Measurements from ENCODE around the gene CRISP2. TPM values are rescaled to one million over a fixed set of nuclear protein-coding genes. Genes with fewer than 3 reads are reported as not detected.

The CRISP2 gene
- total RNA-seq, 1 donor from 2014 or later, result 9.8 TPM

DNA sequence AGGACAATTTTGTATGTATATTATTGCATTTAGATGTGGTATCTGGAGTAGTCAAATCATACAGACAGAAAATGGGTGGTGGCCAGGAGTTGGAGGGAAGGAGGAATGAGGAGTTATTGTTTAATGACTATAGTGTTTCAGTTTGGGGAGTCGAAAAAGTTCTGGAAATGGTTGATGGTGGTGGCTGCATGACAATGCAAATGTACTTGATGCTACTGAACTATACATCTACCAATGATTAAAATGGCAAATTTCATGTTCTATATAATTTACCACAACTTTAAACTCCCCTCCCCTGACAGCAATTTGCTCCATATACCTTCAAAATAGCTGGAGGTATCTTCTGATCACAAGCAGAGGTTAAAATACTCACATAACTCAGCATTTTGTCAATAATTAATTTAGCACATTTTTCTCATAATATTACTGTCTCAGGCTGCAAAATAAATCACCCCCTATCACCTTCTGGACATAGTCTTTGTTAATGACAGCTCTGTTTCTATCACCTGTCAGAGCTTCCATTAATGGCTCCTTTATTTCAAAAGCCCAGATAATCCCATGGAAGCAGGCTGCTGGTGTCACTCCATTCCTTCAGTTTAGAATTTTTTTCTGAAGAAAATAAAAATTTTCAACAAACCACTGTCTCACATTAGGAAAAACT lies 51.0 kb downstream of the CRISP2 start:
- no peak for DNase-seq (ENCODE audit: low spot score)

DNA sequence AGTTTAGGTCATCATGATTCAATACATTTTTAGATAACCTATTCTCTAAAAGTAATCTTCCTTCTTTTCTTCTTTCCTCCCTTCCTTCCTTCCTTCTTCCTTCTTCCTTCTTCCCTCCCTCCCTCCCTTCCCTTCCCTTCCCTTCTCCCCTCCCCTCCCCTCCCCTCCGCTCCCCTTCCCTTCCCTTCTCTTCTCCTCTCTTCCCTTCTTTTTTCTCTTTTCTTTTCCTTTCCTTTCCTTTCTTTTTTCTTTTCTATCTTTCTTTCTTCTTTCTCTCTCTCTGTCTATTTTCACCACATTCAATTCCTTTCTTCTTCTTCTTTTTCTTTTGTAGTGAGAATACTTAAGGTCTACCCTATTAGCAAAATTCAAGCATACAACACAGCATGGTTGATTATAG lies 59.4 kb downstream of the CRISP2 start:
- no peak for DNase-seq (ENCODE audit: low spot score)

DNA sequence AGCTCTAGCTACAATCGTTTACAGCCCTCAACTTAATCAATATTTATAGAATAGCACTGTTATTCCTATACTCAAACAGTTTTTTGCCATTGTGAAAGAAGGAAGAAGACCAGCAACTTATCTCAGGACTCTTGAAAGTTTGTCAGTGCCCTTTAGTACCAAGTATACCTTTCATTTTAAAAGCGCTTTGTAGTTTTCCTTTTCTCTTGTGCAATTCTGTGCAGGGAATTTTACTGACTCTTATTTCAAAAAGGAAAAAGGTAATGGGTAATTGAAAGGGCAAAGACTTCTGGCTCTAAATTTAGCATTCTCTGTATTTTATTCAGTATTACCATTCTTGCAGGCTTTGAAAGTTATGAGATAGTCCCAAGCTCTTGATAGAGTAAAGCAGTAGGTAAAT lies 59.9 kb downstream of the CRISP2 start:
- DNase-seq (ENCODE audit: low spot score), result no peak

DNA sequence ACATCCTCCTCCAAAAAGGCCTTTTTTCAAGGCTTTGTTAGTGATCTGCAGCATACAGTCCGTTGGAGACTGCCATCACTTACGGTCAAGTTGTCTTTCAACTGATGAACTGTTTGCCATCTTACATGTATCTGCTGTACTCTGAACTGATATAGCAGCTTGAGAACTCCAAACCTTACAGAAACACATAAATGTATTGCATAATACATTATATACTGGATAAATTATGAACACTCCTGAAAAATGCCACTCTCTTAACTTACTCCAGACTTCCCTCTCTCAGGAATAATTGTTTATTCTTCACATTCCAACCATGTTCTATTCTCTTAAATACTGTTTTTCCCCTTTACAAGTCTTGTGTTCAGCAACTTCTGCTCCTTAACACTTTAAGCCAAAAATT lies 62.1 kb downstream of the CRISP2 start:
- DNase-seq (ENCODE audit: low spot score), result no peak

DNA sequence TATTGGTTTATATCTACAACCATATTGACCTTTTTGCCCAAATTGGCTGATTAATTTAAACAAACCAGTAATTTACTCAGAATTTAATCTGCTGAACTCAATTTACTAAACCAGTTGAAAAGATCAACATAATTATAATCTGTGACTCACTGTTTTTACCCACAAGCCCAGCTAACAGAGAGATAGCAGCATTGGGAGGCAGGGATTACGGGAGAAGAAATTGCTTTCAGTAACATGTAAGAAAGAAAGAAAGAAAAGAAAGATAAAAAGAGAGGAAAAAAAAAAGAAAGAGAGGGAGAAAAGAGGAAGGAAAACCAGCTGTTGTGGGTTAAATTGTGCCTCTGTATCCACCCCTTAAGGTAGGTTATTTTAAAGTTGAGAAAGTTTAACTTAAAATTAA lies 63.4 kb downstream of the CRISP2 start:
- no peak for DNase-seq (ENCODE audit: low spot score)

DNA sequence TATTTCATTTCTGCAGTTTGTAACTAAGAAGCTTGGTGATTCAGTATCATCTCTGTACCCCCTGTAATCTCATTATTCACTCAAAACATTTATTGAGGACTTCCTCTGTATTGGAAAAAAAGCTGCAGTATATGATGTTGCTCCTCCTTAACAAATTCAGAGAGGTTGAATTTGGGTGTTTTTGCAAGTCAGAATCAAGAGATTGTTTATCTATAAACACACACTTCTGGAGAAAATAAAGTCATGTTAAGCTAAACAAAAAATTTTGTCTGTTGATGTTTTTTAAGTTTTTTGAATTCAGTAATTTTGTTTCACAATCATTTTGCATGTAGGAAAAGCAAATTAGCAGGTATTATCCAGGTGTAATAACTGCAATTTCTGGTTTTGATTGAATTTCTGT lies 65.3 kb downstream of the CRISP2 start:
- no peak for DNase-seq (ENCODE audit: low spot score)

DNA sequence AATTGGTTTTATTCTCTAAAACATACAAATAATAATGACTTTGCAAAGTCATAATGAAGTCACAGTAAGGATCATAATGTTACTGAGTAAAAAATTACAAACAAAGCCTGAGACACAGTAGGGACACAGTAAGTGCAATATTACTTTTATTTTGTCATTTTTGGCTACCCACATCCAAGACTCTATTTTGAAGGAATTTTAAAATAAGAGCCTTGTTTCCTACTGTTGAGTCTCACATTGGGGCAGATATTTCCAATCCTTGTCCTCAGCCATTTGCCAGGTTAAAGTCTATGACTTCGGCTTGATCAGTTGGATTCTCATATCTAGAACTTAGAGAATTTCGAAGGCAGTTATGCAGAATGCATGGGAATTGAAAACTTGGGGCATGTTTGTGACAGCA lies 65.9 kb downstream of the CRISP2 start:
- no peak for DNase-seq (ENCODE audit: low spot score)

DNA sequence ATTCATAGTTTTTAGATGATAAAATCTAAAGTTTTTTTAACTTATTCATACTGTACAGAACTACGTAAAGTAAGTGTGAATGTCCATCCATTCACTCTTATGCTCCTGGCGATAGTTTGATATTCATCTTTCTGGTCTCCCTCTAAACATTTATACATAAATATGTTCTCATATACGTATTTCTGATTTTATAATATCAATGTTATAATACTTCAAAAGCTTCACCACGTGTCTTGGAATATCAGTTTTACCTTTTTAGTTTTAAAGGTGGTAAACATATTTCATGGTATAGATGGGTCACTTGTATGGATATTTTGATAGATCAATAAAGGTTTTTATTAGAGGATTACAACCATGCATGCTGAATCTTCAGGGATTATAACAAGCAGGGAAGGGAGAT lies 66.4 kb downstream of the CRISP2 start:
- no peak for DNase-seq (ENCODE audit: low spot score)

DNA sequence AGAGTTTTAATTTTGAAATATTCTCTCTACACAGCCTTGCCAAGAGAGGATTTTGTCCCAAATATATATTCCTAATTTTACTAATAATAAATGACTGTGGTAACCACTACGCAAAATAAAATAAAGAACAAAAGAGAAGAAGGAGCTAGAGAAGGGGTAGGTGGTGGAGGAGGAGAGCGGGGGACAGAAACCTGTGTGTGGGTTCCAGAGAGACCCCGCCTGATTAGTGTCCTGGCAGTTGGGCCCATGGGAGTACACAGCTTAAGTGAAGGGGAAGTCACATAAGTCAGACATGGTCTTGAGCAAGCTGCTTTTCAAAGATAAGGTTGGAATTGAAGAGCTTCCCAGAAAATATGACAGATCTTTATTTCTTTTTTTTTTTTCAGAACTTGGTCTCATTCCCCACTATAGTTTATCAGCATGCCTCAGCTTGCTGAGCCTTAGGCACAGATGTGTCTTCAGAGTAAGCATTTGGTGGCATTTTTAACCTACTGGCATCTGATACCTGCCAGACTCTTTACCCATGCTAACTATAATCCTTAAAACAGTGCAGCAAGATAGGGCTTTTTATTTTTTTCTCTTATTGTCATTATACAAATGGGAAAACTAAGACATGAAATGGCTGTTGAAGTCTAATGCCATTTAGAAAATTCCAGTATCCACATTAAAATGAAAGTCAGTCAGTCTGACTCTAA lies 67.1 kb downstream of the CRISP2 start:
- DNase-seq (ENCODE audit: low spot score), result no peak

DNA sequence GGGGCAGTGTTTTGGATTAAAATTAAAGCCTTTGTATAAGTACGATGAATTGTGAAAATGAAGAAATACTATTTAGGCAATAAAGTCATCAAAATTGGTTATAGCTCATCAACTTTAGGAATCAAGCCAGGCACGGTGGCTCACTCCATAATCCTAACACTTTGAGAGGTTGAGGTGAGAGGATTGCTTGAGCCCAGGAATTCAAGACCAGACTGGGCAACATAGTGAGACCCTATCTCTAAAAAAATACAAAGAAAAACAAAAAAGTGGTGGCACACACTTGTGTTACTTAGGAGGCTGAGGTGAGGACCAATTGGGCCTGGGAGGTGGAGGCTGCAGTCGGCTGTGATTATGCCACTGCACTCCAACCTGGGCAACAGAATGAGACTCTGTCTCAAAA lies 68.2 kb downstream of the CRISP2 start:
- DNase-seq (ENCODE audit: low spot score), result no peak

Other genes with a start within 250 kb of the CRISP2 start
- not detected for gene GLYATL3, start 213.6 kb downstream of the CRISP2 start, total RNA-seq
- gene C6orf141, start 162.9 kb downstream of the CRISP2 start, total RNA-seq, result 70.0 TPM
- gene RHAG, start 76.7 kb downstream of the CRISP2 start, total RNA-seq, result 0.52 TPM
- gene CRISP3, start 30.8 kb upstream of the CRISP2 start, total RNA-seq, result 7.5 TPM
- gene PGK2, start 73.7 kb upstream of the CRISP2 start, total RNA-seq, result not detected
- gene CRISP1, start 153.0 kb upstream of the CRISP2 start, total RNA-seq, result not detected